H4 (cell line): ENCODE results near the gene OR6K2. TPM values are rescaled to one million over a fixed set of nuclear protein-coding genes. Genes with fewer than 3 reads are reported as not detected.

Experiments
- DNase-seq: peaks from one replicate; pipeline ENCODE4 v3.0.0-alpha.2; 2015; ENCODE audit warnings: low spot score
- total RNA-seq: library from RNA; depleted of rRNA; stranded (reverse); fragments of >200 nt; shearing (Covaris generic); gene quantifications from 2 replicates; pipeline ENCODE4 v1.2.3, GENCODE V29; 2014; rRNA removed

The OR6K2 gene
- total RNA-seq, 1 experiment from 2014 or later: not detected

- DNase-seq: peak; percentile 29
These were observed 14.1 kb downstream of the OR6K2 start, which contains the start of gene SPTA1 for GRCh38 chr1:158686111-158687009. SPTA1 (minus strand) TSS chr1:158686715; CDS start chr1:158686517, 198 bp downstream.

GRCh38 chr1:158685085-158685484 is 15.4 kb downstream of the OR6K2 start:
- DNase-seq: no peak

DNA sequence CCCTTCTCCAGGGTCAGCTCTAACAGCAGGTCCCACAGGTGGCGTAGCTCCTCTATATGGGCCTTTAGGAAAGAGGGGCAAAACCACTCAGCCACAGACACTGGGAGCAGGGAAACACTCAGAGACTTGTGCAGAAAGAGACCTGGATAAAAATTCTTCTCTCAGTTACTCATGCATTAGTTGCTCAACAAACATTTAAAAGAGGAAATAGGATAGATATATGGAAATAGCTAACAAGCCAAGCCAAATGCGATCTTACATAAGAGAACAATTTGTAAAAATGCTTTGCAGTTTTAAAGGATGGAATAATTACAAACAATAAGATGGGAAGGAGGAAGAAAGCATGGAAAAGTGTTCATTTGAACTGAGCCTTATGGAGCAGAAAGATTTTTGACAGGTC is 18.8 kb downstream of the OR6K2 start:
- DNase-seq: no peak

- no peak for DNase-seq
These were observed 21.2 kb downstream of the OR6K2 start for GRCh38 chr1:158679289-158679688.

DNA sequence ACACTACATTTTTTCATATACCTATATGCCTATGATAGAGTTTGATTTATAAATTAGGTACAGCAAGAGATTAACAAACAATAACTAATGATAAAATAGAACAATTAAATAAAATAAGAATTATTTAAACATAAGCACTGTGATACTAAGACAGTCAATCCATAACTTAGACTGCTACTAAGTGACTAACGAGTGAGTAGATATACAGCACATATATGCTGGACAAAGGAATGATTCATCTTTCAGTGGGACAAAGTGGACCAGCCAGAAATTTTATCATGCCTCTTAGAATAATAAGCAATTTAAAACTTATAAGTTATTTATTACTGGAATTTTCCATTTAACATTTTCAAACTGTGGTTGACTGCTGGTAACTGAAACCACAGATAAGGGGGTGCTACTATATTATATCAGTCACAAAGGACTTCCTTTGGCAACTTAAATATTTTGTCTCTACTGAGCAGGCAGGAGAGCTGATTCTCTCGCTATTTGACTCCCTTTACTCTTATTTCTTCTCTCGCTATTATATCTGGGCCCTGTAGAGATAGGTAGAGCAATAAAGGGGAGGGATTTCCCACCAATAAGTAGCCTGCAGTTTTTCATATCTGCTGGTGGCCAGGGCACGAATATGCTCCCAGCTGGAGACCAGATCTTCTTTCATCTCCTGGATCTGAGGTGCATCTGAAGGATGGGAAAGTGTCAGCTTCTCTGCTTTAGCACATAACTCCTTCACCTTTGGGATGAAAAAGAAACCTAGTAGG is 24.7 kb downstream of the OR6K2 start:
- no peak for DNase-seq

DNA sequence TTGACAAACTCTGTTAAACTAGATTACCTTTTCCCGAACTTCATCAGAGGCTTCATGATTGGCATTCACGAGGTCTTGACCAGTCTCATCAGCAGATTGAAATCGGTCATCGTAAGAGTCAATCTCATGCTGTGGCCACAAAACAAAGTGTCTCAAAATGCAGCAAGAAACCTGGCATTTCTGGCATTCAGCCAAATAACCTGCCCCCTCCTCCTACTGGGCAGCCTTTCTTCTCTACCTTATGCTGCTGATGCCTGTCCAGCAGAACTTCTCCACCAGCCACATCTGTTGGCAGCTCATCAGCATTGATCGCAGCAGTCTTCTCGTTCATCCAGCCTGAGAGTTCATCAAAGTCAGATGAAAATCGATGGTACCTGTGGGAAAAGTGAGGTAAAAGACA is 26.1 kb downstream of the OR6K2 start:
- DNase-seq: no peak

GRCh38 chr1:158666037-158666436 is 34.4 kb downstream of the OR6K2 start:
- no peak for DNase-seq

DNA sequence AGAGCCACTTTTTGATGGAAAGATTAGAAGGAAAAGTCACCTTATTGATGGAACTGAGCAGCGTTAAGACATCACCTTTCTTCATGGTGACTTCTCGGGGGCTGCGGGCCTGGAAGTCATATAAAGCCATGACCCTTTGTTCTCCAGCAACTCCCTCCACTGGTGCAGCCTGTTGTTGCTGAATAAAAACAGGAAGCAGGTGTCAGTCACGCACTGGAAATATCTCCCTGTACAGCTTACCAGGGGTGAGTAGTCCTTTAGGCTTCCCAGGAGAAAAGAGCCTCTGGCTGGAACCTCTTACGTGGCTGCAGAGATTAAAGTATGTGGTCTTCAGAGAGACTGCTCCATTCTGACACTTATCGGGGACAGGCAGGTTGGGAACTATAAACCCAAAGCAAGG is 45.9 kb downstream of the OR6K2 start:
- DNase-seq: peak; percentile 4

DNA sequence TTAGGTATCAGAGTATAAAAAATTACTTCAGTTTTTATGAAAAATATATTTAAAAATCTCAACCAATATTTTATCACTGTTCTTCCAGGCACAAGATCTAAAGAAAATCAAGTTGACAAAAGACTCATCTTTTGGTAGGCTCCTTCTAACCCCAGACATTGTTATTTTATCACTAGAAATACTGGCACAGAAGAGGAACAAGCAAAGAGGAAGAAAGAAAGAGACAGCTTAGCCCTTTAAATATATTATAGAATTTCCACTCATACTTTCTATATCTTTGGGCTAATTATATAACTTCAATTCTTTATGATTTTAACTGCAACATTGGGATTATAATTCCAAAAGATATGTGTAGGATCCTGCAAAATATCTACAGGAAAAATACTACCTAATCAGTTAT is 46.4 kb downstream of the OR6K2 start:
- no peak for DNase-seq

DNA sequence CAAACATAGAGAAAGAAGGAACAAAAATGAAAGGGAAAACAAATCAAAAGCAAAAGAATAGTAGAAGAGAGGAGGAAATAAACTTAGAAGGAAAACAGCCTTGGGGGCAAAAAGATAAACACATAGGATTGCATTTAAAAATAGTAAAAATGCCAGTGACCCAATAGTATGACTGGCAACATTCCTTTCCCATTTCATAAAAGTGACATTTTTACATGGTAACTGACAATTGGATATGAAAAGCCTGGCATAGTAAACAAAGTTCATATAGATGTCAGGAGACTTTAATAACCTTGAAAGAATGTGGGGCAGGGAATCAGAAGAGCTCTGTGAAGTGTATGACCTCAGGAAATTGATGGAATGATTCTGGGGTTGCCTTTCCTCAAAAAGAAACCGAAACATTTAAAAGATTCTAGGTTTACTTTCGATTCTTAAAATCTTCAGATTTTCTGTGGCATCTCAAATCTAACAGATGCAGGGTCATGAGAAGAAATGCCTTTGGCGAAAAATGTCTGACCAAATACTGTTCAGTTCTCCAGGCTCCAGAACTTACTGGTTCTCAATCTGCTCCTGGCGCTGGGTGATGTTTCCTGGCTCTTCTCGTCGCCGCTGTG is 47.6 kb downstream of the OR6K2 start:
- peak; percentile 9 for DNase-seq

Other genes starting within 250 kb of the OR6K2 start
- gene OR10K1, start 238.8 kb downstream of the OR6K2 start, total RNA-seq: not detected in 2 replicates
- gene OR10R2, start 228.4 kb downstream of the OR6K2 start, total RNA-seq: not detected in 2 replicates
- gene OR6Y1, start 146.2 kb downstream of the OR6K2 start, total RNA-seq: not detected in 2 replicates
- gene OR6P1, start 130.1 kb downstream of the OR6K2 start, total RNA-seq: not detected in 2 replicates
- gene OR10X1, start 120.8 kb downstream of the OR6K2 start, total RNA-seq: not detected in 2 replicates
- not detected in 2 replicates for gene OR10Z1, start 95.4 kb downstream of the OR6K2 start, total RNA-seq
- gene SPTA1, start 13.9 kb downstream of the OR6K2 start, total RNA-seq: 1.6 and 2.4 TPM in 2 replicates
- not detected in 2 replicates for gene OR6K3, start 20.1 kb upstream of the OR6K2 start, total RNA-seq
- not detected in 2 replicates for gene OR6K6, start 54.1 kb upstream of the OR6K2 start, total RNA-seq
- gene OR6N1, start 71.5 kb upstream of the OR6K2 start, total RNA-seq: not detected in 2 replicates
- not detected in 2 replicates for gene OR6N2, start 80.6 kb upstream of the OR6K2 start, total RNA-seq
- 0.39 TPM in 1 of 2 replicates, not detected in the other for gene MNDA, start 130.7 kb upstream of the OR6K2 start, total RNA-seq
- 0.33 and 1.7 TPM in 2 replicates for gene PYHIN1, start 230.9 kb upstream of the OR6K2 start, total RNA-seq